ENCODE results near the gene TROAP.
A peak's percentile ranks its signal among the peaks of the same experiment; 100 is the strongest.

TROAP gene

DNA sequence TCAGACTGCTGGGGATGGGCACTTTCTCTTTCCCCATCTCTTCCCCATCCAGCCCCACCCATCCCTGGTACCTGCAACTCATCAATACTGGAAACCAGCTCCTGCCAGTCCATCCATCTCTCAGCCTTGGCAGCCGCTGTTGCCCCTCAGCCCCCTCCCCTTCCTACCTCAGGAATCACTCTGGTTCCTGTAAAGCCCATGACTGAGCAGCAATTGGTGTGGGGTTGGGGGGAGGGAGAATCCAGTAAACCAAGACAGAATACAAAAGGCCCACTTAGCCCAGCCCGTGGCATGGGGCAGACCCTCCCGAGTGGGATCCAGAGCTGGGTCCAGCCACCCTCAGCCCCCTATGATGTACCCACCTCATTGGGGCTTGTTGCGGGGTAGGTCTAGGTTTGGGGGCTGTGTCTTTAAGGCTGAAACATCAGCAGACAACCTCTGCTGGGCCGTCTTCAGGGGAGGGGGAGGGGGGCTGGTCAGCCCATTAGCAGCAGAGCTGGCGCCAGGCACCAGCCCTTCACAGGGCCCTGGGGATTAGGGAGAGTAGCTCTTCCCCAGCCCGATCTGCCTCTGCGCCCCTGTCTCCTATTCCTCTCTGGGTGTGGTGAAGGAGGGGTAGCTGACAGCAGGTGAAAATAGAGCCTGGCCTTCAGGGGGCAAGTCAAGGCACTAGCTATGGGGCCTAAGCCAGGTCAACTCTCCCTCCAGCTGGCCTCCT lies 28.8 kb upstream of the TROAP start:
- no peak for DNase-seq (ENCODE audit: low read depth, low spot score)
- POLR2A ChIA-PET: interaction anchor here (0.5 kb wide), 1 partner anchor 20 kb away, joined by 5 read pairs; no protein-coding TSS in a partner anchor
- H3K4me3 ChIP-seq (ENCODE audit: low read depth, low read length): no peak overlapping the region
- TF ChIP-seq, protein P1, sequence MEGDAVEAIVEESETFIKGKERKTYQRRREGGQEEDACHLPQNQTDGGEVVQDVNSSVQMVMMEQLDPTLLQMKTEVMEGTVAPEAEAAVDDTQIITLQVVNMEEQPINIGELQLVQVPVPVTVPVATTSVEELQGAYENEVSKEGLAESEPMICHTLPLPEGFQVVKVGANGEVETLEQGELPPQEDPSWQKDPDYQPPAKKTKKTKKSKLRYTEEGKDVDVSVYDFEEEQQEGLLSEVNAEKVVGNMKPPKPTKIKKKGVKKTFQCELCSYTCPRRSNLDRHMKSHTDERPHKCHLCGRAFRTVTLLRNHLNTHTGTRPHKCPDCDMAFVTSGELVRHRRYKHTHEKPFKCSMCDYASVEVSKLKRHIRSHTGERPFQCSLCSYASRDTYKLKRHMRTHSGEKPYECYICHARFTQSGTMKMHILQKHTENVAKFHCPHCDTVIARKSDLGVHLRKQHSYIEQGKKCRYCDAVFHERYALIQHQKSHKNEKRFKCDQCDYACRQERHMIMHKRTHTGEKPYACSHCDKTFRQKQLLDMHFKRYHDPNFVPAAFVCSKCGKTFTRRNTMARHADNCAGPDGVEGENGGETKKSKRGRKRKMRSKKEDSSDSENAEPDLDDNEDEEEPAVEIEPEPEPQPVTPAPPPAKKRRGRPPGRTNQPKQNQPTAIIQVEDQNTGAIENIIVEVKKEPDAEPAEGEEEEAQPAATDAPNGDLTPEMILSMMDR (IDR thresholded peaks at IDR 0.05; ENCODE audit: insufficient read depth, low read length, missing control alignments): no peak
- CTCF ChIA-PET: interaction anchor here (0.8 to 14.8 kb wide), 12 partner anchors 10 to 286 kb away, joined by 3 to 289 read pairs (median 6); partner anchors contain the start of gene DNAJC22

DNA sequence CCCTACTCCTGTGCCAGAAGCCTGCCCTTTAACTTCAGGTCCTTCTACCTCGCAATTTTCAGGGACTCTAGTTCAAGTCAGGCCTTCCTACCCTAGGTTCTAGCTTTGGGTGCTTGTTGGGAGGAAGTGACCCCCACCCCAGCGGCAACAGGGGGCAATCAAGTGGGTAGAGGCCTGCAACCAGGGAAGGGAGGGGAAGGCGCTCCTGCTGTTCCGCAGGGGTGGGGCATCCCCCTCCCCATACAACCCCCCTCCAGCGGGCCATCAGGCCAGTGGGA lies 28.3 kb upstream of the TROAP start:
- ChIA-PET CTCF (interaction anchor here (0.7 to 14.8 kb wide), 15 partner anchors 9 to 285 kb away, joined by 3 to 289 read pairs (median 8); partner anchors contain the start of genes C1QL4 and DNAJC22), POLR2A (no interaction called here)
- DNase-seq (ENCODE audit: low read depth, low spot score): no peak
- TF ChIP-seq, protein P1 (IDR thresholded peaks at IDR 0.05; ENCODE audit: insufficient read depth, low read length, missing control alignments): no peak
- no peak overlapping the region for H3K4me3 ChIP-seq (ENCODE audit: low read depth, low read length)

DNA sequence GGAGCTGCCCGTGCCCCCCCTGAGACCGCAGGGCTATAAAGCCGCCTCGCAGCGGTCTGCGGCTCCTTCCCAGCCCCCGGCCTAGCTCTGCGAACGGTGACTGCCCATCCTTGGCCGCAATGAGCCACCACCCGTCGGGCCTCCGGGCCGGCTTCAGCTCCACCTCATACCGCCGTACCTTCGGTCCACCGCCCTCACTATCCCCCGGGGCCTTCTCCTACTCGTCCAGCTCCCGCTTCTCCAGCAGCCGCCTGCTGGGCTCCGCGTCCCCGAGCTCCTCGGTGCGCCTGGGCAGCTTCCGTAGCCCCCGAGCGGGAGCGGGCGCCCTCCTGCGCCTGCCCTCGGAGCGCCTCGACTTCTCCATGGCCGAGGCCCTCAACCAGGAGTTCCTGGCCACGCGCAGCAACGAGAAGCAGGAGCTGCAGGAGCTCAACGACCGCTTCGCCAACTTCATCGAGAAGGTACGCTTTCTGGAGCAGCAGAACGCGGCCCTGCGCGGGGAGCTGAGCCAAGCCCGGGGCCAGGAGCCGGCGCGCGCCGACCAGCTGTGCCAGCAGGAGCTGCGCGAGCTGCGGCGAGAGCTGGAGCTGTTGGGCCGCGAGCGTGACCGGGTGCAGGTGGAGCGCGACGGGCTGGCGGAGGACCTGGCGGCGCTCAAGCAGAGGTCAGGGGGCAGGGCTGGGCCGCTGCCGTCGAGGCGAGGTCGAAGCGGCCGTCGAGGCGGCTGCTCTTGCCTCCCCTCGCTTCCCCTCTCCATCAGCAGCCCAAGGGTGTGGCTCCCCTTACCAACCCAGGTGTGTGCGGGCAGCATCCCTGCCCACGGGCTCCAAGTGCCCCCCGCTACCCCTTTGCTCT lies 27.7 kb upstream of the TROAP start, which contains the start of gene PRPH:
PRPH (plus strand) TSS at position 66 of the 855 bp plus-strand sequence; CDS start at position 120, 54 bp downstream.
- TF ChIP-seq, protein P1 (IDR thresholded peaks at IDR 0.05; ENCODE audit: insufficient read depth, low read length, missing control alignments): no peak
- DNase-seq (ENCODE audit: low read depth, low spot score): no peak
- H3K4me3 ChIP-seq (ENCODE audit: low read depth, low read length): no peak within 1 kb of the TSS
- CTCF ChIA-PET: interaction anchor here (0.6 to 14.8 kb wide), 20 partner anchors 9 to 285 kb away, joined by 3 to 289 read pairs (median 6); partner anchors contain the start of genes C1QL4 and DNAJC22
- POLR2A ChIA-PET: no interaction called here

DNA sequence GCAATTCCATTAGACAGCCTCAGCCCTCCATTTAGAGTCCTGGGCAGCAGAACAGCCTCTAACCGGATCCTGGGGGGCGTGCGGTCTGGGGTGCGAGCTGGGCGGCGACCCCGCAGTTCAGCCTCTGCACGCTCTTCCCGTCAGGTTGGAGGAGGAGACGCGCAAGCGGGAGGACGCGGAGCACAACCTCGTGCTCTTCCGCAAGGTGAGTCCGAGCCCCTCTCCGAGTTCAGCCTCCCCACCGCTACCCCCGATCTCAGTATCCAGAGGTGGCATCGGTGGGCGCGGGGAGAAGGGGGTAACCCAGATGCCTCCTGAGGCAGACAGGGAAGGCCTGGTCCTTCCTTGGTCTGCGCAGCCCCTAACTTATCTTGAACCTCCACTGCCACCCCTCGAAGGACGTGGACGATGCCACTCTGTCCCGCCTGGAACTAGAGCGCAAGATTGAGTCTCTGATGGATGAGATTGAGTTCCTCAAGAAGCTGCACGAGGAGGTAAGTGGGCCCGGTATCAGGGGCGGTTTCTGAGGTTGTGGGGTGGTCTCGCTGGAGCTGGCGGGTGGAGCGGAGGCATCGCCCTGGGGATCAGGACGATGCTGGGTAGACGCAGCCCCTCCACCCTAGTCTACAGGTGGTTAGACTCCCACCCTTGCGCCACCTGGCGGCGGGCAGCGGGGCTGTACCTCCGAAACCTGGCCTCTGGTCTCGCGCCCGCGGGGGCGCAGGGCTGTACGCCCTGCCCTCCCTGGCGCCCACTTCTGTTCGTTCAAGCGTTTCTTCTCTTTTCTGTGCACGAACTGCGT lies 26.8 kb upstream of the TROAP start:
- DNase-seq (ENCODE audit: low read depth, low spot score): no peak
- CTCF ChIA-PET: interaction anchor here (0.6 to 14.8 kb wide), 22 partner anchors 7 to 347 kb away, joined by 3 to 289 read pairs (median 4); partner anchors contain the start of genes C1QL4, DNAJC22 and TROAP
- POLR2A ChIA-PET: no interaction called here

DNA sequence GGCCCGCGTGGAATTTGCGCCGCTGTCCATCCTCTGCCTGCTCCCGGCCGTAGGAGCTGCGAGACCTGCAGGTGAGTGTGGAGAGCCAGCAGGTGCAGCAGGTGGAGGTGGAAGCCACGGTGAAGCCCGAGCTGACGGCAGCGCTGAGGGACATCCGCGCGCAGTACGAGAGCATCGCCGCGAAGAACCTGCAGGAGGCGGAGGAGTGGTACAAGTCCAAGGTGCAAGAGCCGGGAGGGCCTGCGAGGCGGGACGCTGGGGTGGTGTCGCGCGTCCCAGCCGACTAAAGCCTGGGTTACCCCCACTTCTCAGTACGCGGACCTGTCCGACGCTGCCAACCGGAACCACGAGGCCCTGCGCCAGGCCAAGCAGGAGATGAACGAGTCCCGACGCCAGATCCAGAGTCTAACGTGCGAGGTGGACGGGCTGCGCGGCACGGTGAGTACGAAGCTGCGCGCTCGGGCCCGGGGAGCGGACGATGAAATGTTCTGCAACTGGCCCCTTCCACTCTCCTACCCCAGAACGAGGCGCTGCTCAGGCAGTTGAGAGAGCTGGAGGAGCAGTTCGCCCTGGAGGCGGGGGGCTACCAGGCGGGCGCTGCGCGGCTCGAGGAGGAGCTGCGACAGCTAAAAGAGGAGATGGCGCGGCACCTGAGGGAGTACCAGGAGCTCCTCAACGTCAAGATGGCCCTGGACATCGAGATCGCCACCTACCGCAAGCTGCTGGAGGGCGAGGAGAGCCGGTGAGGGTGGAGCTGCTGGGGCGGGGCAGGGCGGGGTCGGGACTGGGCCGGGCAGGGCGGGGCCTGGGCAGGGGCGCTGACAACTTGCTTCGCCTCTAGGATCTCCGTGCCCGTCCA lies 26.0 kb upstream of the TROAP start:
- TF ChIP-seq, protein P1 (IDR thresholded peaks at IDR 0.05; ENCODE audit: insufficient read depth, low read length, missing control alignments): peak; percentile 8
- no peak for DNase-seq (ENCODE audit: low read depth, low spot score)

More for the DNA sequence above, 26.8 kb upstream of the TROAP start:
- no peak overlapping the region for H3K4me3 ChIP-seq (ENCODE audit: low read depth, low read length)
- TF ChIP-seq, protein P1 (IDR thresholded peaks at IDR 0.05; ENCODE audit: insufficient read depth, low read length, missing control alignments): peak; percentile 74

More for the DNA sequence above, 26.0 kb upstream of the TROAP start:
- ChIA-PET CTCF (interaction anchor here (0.6 to 14.8 kb wide), 16 partner anchors 8 to 346 kb away, joined by 3 to 289 read pairs (median 5); partner anchors contain the start of genes C1QL4, DNAJC22 and TROAP), POLR2A (no interaction called here)
- no peak overlapping the region; the same call in 1 of the 2 replicates for H3K4me3 ChIP-seq (ENCODE audit: low read depth, low read length)

Data from AG04449 (cell line).